Measurements from ENCODE around the gene SCAF1.

DNA sequence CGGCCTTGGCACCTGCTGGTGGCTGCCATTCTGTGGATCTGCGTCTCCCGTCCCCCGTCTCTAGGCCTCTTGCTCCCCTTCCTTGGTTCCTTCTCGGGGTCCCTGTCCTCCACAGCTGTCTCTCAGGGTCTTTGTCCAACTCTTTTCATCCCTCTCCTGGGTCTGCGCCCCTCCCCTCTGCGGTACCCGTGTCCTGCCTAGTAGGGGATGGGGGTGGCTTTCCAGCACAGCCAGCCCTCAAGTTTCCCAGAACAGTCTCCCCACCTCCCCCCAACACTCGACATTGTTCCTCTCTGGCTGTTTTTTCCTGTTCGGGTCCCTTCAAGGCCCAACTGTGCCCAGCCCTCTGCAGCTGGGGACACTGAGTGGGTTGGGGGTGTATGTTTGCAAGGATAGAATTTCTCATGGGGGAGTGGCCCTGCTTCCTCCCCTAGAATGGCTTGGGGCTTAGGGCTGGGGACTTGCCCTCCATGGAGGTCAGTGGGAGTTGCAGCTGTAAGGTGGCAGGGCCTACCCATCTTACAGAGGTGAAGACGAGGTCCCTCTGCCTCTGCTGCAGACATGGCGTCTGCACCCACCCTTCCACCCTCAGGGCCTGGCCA, 46.6 kb downstream of the SCAF1 start:
- TF ChIP-seq ZNF597 (CRISPR knock-in tag; IDR thresholded peaks at IDR 0.05): no peak
- no peak for TF ChIP-seq ZSCAN30 (CRISPR knock-in tag; IDR thresholded peaks at IDR 0.05)
- no peak for TF ChIP-seq GABPA (IDR thresholded peaks at IDR 0.05; ENCODE audit: low read depth, low read length)
- TF ChIP-seq GABPA (CRISPR knock-in tag; IDR thresholded peaks at IDR 0.05; ENCODE audit: low read depth): no peak
- TF ChIP-seq REXO4 (CRISPR knock-in tag; IDR thresholded peaks at IDR 0.05; ENCODE audit: borderline replicate concordance): no peak

Measured in HepG2 (cell line).